Measurements from ENCODE around the gene CAMTA1. TPM values are rescaled to one million over a fixed set of nuclear protein-coding genes. Genes with fewer than 3 reads are reported as not detected.
A peak's percentile ranks its signal among the peaks of the same experiment; 100 is the strongest.

CAMTA1 gene
- total and polyA plus RNA-seq, 2 experiments from 2014 or later: 89.0 to 145 TPM

GRCh38 chr1:6889875-6890480 lies 104.7 kb downstream of the CAMTA1 start:
- H4K20me1 ChIP-seq (ENCODE audit: insufficient read depth, poor library complexity, severe bottlenecking): no peaks in the 10 kb centered on the region
- no peaks in the 10 kb centered on the region for H3K4me1 ChIP-seq (ENCODE audit: insufficient read depth)
- no peak overlapping the region for H2AFZ ChIP-seq
- H3K79me2 ChIP-seq: no peaks in the 10 kb centered on the region
- H3K4me3 ChIP-seq: no peak overlapping the region
- no peaks in the 10 kb centered on the region for H3K9me2 ChIP-seq (replicated peaks; ENCODE audit: insufficient read depth)
- H3K9me3 ChIP-seq (ENCODE audit: low read depth): no peaks in the 10 kb centered on the region
- TF ChIP-seq CTCF (IDR thresholded peaks at IDR 0.05; ENCODE audit: poor library complexity) (peak; percentile 85), EZH2phosphoT487 (IDR thresholded peaks at IDR 0.05; ENCODE audit: low read depth, severe bottlenecking, unreplicated experiment) (no peak)
- WGBS (ENCODE audit: low lambda C conversion rate, missing lambda C conversion rate): 26% methylated on average over 3 of the region's 3 CpGs
- DNase-seq (ENCODE audit: low spot score): peak; percentile 82
- H3K4me2 ChIP-seq: no peak overlapping the region
- H3K27me3 ChIP-seq: no peaks in the 10 kb centered on the region
- H3K36me3 ChIP-seq (replicated peaks; ENCODE audit: insufficient read depth, low read depth): no peaks in the 10 kb centered on the region
- H3K27ac ChIP-seq: no peak overlapping the region

- Histone ChIP-seq H3K4me2 (no peak overlapping the region), H3K79me2 (no peaks in the 10 kb centered on the region), H3K36me3 (replicated peaks; ENCODE audit: insufficient read depth, low read depth) (no peaks in the 10 kb centered on the region), H3K4me1 (ENCODE audit: insufficient read depth) (no peaks in the 10 kb centered on the region), H4K20me1 (ENCODE audit: insufficient read depth, poor library complexity, severe bottlenecking) (no peaks in the 10 kb centered on the region), H3K27me3 (no peaks in the 10 kb centered on the region), H3K27ac (no peak overlapping the region), H3K4me3 (no peak overlapping the region), H2AFZ (no peak overlapping the region), H3K9me3 (ENCODE audit: low read depth) (no peaks in the 10 kb centered on the region), H3K9me2 (replicated peaks; ENCODE audit: insufficient read depth) (no peaks in the 10 kb centered on the region)
- no peak for TF ChIP-seq EZH2phosphoT487 (IDR thresholded peaks at IDR 0.05; ENCODE audit: low read depth, severe bottlenecking, unreplicated experiment)
- 100% methylated on average over 1 of the region's 1 CpG for WGBS (ENCODE audit: low lambda C conversion rate, missing lambda C conversion rate)
- DNase-seq (ENCODE audit: low spot score): no peak
Observed at GRCh38 chr1:6890686-6891085, 105.4 kb downstream of the CAMTA1 start.

- Histone ChIP-seq H3K36me3 (replicated peaks; ENCODE audit: insufficient read depth, low read depth) (no peaks in the 10 kb centered on the region), H3K79me2 (no peaks in the 10 kb centered on the region), H3K4me3 (no peak overlapping the region), H3K4me2 (no peak overlapping the region), H3K27me3 (no peaks in the 10 kb centered on the region), H3K27ac (no peak overlapping the region), H4K20me1 (ENCODE audit: insufficient read depth, poor library complexity, severe bottlenecking) (no peaks in the 10 kb centered on the region), H3K9me2 (replicated peaks; ENCODE audit: insufficient read depth) (no peaks in the 10 kb centered on the region), H3K4me1 (ENCODE audit: insufficient read depth) (no peaks in the 10 kb centered on the region), H2AFZ (no peak overlapping the region), H3K9me3 (ENCODE audit: low read depth) (no peaks in the 10 kb centered on the region)
- WGBS (ENCODE audit: low lambda C conversion rate, missing lambda C conversion rate): 89% methylated on average over 7 of the region's 7 CpGs
- DNase-seq (ENCODE audit: low spot score): no peak
- no peak for TF ChIP-seq CTCF (IDR thresholded peaks at IDR 0.05; ENCODE audit: poor library complexity)
- TF ChIP-seq EZH2 (IDR thresholded peaks at IDR 0.05; ENCODE audit: borderline replicate concordance): no peak
- TF ChIP-seq EZH2phosphoT487 (IDR thresholded peaks at IDR 0.05; ENCODE audit: low read depth, severe bottlenecking, unreplicated experiment): no peak
Observed at GRCh38 chr1:6891781-6892579, 106.7 kb downstream of the CAMTA1 start.

- H2AFZ ChIP-seq: no peak overlapping the region
- no peaks in the 10 kb centered on the region for H3K9me3 ChIP-seq (ENCODE audit: low read depth)
- WGBS (ENCODE audit: low lambda C conversion rate, missing lambda C conversion rate): 95% methylated on average over 7 of the region's 7 CpGs
- DNase-seq (ENCODE audit: low spot score): no peak
- H3K4me3 ChIP-seq: no peak overlapping the region
- no peaks in the 10 kb centered on the region for H3K4me1 ChIP-seq (ENCODE audit: insufficient read depth)
- H3K9me2 ChIP-seq (replicated peaks; ENCODE audit: insufficient read depth): no peaks in the 10 kb centered on the region
- no peaks in the 10 kb centered on the region for H3K79me2 ChIP-seq
- H3K27me3 ChIP-seq: no peaks in the 10 kb centered on the region
- H3K27ac ChIP-seq: no peak overlapping the region
- no peaks in the 10 kb centered on the region for H4K20me1 ChIP-seq (ENCODE audit: insufficient read depth, poor library complexity, severe bottlenecking)
- H3K36me3 ChIP-seq (replicated peaks; ENCODE audit: insufficient read depth, low read depth): no peaks in the 10 kb centered on the region
- TF ChIP-seq EZH2 (IDR thresholded peaks at IDR 0.05; ENCODE audit: borderline replicate concordance) (no peak), EZH2phosphoT487 (IDR thresholded peaks at IDR 0.05; ENCODE audit: low read depth, severe bottlenecking, unreplicated experiment) (no peak), CTCF (IDR thresholded peaks at IDR 0.05; ENCODE audit: poor library complexity) (no peak)
- H3K4me2 ChIP-seq: no peak overlapping the region
Observed at GRCh38 chr1:6893388-6893787, 108.1 kb downstream of the CAMTA1 start.

Data from hepatocyte (in vitro differentiated cells).